GM19025 (cell line): ENCODE data around the gene VPS18.

ENCODE experiments used
- ATAC-seq: cut with Tn5 transposase; IDR thresholded peaks from one replicate; pipeline ENCODE4 v1.9.1; 2021; ENCODE audit warnings: mild to moderate bottlenecking, low read depth, moderate library complexity; ENCODE audit not compliant: unreplicated experiment

The VPS18 gene

DNA sequence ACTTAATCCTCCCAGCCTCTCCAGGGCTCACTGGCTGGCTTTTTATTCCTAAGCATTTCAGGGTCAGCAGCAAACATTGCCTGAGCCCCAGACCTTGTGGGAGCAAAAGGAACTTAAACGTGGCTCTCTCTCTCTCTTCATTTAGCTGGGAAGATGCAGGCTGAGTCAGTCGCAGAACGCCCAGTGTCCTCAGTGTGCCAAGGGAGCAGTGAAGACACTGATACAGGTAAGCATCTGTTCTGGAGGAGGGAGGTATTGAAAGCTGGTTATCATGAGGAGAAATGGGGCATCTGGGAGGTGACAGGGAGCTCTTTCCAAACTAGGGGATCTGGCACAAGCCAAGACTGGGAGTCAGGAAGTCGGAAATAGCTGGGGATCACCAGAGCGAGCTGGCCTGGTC lies 24.6 kb upstream of the VPS18 start:
- no peak for ATAC-seq

DNA sequence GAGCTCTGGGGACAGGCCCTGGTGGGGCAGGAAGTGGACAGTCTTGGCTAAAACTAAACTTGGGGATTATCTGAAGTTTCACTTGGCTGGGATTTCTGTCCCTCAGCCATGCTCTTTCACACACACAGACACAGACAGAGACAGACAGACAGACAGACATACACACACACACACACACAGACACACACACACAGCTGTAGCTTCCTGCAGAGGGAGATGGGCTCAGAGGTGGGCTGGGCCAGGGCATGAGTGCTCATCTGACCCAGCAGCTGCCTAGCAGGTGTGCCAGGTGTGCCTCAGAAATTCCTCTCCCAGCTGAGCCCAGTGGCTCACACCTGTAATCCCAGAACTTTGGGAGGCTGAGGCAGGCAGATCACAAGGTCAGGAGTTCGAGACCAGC lies 23.5 kb upstream of the VPS18 start:
- no peak for ATAC-seq

DNA sequence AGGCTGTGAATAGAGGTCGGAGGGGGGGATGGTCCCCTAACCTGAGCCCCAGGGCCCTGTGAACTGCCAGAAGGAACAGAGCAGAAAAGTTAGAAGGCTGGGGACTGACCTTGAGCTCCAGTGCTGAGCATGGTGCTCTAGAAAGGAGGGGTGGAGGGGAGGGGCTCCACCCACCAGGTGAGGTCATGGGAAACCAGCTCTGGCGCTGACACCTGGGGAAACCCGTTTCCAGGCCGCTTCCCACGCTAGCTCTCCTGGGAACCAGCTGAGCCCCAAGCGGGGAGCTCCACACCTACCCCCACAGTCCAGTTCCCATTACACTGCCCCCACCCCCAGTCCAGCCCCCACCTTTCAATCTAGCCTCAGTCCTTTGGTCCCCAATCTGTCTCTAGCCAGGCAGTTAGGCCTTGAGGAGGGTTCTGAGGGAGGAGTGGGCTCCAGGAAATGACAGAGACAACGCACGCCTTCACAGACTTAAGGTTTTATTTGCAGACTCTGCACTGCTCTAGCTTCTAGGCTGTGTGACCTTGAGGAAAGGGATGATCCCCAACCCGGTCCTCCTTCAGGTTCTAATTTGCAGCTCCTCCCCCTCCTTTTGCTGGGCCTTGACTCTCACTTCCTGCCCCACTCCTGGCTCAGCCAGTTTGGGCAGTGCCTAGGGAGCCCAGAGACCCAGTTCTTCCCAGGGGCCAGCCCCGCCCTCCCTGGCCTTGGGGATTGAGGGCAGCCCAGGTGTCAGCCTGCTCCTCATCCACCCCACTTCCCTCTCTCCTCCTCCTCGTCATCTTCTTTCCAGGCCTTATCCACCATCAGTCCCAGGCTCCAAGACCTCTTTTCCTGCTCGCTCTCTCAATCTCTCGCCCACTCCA lies 22.3 kb upstream of the VPS18 start:
- ATAC-seq = no peak

DNA sequence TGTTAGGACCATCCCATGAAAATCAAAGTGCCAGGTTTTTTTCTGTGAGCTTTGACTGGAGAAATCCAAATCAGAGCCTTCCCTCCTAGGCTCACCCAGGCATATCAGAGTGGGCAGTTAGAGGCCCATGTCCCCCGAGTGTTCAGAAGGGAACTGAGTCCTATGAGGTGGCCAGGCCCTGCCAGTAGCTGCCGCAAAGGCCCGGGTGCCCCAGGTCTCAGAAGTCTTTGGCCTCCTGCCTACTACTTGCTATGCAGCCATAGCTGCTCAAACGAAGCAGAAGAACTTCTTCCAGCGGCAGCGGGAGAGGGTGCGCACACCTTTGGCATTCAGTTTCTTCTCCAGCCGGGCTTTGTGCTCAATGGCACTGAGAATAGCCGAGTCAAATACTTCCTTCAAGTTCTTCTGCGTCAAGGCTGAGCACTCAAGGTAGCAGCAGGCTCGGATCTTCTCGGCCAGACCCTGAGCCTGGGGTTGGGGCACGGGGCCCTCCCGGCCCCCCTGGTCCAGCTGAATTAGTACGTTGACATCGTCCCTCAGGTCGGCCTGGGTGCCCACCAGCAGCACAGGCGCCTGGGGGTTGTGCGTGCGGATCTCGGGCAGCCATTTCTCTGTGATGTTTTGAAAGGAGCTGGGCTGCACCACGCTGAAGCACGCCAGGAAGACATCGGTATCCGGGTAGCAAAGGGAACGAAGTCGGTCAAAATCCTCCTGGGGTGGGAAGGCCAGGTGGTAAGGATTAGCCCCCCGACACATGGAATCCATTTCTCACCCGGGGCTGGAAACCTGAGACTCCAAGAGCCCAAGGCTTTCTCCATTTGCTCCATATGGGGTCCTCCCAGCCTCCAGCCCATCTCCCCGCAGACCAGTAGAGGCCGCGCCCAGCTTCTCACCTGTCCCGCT lies 21.2 kb upstream of the VPS18 start:
- ATAC-seq = no peak

DNA sequence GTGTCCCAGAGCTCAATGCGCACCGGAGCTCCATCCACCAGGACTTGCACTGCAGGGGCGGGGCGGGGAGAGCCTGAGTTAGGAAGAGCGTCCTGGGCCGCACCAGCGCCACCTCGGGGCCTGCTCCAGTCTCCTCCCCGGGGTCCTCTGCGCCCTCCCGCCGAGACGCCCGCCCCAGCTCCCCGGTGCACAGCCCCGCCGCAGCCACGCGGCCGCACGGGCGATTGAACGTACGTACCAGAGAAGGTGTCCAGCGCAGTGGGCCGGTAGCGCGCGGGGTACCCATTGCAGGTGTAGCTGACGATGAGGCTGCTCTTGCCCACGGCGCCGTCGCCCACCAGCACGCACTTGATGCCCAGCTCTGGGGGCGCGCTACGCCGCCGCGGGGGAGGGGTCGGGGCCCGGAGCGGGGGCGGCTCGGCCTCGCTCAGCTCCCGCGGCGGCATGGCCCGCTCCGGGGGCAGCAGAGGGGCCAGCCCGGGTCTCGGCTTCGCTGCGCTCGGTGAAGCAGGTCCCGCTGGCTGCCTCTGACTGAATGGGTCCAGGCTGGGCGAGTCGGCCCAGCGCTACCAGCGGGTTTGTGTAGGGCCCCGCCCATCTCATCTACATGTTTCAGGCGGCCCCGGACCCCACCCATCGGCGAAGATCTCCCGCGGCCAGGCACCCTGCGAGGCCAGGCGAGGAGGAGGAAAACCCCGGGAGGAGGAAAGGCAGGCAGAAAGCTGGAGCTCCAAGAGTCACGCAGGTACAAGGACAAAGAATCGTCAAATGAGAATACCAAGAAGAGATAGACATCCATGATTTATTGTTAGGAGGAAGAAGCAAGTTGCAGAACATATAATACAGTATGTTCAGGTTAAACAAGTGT lies 20.3 kb upstream of the VPS18 start, which contains the start of gene RHOV:
Gene RHOV, minus strand, starts transcription at position 541 of the 868 bp plus-strand sequence. Its CDS starts 95 bp downstream, at position 446.
- ATAC-seq = peak; percentile 65

DNA sequence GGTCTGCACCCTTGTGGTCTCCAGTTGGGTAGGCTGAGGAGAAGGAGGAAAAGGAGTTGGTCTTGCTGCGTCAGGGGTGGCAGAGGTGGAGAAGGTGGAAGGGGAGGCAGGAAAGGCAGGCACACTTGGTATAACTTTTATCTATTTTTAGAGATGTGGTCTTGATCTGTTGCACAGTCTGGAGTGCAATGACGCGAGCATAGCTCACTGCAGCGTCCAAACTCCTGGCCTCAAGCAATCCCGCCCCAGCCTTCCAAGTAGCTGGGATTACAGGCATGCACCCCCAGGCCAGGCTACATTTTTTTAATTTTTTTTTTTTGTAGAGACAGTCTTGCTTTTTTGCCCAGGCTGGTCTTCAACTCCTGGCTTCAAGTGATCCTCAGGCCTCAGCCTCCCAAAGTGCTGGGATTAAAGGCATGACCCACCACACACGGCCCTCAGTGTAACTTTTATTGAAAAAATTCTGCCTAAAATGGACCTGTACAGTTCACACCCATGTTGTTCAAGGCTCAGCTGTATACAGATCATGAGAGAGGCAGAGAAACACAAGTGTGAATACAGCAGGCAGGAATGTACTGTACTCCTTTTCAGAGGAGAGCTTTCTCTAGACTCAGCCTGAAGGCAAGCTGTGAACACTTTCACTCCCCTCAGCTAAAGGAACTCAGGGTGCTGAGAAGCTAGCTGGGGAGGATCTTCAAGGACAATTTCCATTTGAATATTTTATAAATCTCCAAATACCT lies 18.1 kb upstream of the VPS18 start:
- ATAC-seq = no peak

DNA sequence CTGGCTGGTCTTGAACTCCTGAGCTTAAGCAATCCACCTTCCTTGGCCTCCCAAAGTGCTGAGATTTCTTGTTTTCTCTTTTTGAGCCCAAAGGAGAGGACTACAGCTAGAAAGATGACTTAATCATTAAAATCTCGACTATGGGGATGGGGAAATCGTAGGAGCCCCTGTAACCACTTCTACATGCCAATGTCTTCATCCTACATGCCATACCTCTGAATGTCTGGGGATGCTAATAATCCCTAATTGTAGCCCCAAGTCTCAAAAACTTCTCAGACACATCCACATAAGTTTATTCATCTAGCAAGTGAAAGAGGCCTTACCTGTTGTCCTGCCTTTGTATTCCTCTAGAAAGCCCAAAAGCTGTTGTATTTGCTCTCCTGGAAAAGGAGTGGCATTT lies 16.6 kb upstream of the VPS18 start:
- no peak for ATAC-seq

DNA sequence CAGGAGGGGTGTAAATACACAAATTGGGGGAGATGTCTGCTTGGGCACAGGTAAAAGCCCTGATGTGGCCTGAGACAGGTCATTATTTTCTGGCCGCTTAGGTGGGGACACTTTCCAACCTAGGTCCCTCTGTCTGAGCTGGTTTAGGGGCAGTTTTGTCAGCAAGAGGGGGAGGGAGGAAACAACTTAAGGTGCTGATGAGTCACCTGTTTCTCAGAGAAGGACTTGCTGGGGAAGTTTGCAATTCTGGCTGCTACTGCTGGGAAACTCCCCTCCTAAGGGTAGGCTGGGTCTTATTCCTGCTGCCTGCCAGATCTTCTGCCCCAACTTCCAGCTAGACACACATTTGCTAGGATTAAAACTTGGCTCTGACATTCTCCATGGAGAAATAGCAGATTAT lies 15.5 kb upstream of the VPS18 start:
- ATAC-seq = no peak

DNA sequence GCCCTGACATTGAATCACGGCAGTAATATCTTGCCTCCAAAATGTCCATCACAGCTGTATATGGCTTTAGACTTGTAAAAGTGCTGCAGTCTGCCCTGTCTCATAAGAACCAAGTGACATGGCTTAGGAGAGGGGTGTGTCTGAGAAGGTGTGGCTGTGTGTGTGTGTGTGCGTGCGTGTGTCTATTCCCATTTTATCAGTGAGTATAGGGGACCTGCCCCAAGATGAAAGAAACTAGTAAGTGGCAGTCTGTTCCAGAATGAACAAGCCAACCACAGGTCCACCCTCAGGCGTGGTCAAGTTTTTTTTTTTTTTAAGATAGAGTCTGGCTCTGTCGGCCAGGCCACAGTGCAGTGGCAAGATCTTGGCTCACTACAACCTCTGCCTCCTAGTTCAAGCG lies 14.6 kb upstream of the VPS18 start:
- no peak for ATAC-seq

DNA sequence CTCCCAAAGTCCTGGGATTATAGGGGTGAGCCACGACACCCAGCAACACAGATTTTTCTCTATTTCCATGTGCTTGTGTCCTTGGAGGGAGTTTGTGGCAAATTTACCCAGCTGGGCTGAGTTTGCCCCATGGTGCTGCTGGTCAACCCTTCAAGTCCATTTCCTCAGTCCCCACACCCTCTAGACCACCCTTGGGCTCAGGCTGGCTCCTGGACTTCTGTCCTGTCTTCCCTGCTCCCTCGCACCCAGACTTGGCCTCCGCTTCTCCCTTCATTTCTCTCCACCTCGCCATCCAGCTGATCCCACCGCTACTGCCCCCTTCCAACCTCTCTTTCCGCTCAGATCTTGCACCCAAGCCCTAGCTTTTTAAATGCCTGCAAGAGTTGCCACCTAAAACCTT lies 12.9 kb upstream of the VPS18 start:
- ATAC-seq = no peak

DNA sequence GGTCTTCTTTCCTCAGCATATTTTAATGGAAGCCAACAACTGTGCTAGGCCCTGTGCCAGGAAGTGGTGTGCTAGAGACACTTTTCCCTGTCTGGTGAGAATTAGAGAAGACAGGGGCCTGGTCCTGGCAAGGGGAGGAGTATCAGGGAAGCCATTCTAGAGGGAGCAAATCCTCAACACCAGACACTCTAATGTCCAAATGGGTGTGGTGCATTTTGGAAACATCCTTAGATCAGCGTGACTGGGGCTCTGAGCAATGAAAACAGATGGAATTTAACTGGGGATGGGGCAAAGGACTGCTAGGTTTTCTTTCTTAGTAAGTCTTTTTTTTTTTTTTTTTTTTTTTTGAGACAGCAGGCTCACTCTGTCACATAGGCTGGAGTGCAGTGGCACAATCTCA lies 7.7 kb upstream of the VPS18 start:
- no peak for ATAC-seq

DNA sequence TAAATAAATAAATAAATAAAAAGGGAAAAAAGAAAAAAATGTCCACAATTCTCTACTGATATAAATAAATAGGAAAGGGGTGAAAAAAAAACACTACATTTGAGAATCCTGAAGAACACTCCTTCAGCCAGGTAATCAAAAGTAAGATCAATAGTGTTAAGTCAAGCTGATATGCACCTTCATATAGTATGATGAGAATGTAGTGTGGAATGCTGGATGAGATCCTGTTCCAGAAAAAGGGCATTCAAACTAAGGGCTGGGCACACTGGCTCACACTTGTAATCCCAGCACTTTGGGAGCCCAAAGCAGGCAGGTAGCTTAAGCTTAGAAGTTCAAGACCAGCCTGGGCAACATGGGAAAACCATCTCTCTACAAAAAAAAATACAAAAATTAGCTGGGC lies 5.1 kb upstream of the VPS18 start:
- ATAC-seq = no peak

DNA sequence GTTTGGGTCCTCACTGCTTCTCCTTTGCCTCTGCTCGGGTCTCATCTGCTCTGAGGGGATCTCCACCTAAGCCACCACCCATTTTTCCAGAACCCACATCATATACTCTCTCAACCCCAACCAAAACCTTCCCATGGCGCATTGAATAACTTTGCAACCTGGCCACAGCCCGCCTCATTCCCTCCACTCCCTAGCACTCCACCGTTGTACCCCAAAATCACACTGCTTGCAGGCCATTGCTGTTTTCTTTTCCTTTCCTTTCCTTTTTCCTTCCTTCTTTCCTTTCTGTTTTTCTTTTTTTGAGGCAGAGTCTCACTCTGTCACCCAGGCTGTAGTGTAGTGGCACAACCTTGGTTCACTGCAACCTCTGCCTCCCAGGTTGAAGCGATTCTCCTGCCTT lies 3.1 kb upstream of the VPS18 start:
- no peak for ATAC-seq

DNA sequence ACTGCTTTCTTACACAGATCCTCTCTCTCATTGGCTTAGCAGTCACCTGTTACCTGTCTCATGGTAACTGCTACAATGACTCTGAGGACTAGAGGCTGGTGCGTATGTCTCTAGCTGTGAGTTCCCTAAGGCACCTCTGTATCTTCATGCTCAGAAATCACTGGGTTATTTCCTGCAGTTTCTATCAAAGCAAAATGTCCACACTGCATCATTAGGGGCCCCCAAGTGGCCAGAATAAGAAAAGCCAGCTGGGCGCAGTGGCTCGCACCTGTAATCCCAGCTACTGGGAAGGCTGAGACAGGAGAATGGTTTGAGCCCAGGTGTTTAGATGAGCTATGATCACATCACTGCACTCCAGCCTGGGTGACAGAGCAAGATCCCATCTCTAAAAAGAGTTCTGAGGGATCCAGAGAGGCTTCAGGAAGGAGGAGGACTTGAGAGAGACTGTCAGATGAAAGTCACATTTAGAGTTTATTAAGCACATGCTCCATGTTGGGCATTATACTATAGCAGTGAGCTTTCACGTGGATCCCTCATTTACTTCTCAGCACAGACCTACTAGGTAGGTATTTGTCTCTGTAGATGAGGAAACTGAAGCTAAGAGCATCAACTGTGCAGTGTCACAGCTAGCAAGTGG lies 2.3 kb upstream of the VPS18 start:
- no peak for ATAC-seq

DNA sequence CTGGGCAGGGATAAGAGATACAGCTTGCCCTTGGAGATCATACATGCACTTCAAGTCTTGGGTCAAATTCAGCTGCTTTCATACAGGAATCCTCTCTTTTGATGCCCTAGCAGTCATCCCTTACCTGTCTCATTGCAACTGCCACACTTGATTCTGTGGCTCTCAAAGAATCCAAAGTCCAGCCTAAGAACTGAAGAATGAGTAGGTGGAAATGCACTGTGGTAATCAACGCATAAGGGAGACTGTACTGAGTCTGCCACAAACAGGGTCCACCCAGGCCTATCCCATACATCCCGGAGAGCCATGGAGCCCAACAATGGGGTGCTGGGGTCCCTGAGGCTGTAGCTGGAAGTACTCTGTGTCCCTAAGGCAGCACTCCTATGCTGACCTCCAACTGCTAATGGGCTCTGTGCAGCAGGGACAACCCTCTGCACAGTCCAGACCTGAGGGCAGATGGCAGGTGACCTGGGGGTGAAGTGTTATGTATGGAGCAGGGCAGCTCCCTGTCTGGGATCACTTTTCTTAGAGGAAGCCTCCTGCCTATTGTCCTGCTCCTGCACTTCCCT lies 1.7 kb upstream of the VPS18 start:
- ATAC-seq = no peak

DNA sequence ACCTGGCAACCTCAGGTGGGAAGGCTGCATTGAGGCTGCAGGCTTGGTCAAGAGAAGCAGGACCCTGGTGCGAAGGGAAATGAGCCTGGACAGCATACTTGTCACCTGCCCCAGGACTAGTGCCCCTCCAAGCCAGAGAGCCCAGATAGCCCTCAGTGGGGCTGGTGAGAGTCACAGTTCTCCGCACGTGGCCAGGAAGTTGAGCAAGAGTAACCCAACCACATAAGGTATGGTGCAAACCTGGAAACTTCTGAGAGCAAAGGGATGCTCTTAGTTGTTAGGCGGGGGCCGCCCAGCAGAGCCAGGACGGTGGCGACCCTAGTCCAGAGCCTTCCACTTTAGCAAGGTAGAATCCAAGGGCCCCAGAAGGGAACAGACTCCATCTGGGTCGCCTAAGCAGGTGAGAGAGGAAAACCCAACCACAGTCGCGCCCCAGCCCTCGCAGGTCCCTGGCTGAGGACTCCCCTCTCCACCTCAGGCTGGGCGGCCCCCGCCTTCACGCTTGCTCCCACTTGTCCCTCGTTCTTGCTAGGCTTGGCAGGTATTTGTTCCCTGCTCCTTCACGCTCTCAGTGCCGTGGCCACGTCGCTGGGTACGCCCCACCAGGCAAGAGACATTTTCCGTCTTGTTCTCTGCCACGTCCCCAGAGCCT lies 1.1 kb upstream of the VPS18 start:
- ATAC-seq = no peak

DNA sequence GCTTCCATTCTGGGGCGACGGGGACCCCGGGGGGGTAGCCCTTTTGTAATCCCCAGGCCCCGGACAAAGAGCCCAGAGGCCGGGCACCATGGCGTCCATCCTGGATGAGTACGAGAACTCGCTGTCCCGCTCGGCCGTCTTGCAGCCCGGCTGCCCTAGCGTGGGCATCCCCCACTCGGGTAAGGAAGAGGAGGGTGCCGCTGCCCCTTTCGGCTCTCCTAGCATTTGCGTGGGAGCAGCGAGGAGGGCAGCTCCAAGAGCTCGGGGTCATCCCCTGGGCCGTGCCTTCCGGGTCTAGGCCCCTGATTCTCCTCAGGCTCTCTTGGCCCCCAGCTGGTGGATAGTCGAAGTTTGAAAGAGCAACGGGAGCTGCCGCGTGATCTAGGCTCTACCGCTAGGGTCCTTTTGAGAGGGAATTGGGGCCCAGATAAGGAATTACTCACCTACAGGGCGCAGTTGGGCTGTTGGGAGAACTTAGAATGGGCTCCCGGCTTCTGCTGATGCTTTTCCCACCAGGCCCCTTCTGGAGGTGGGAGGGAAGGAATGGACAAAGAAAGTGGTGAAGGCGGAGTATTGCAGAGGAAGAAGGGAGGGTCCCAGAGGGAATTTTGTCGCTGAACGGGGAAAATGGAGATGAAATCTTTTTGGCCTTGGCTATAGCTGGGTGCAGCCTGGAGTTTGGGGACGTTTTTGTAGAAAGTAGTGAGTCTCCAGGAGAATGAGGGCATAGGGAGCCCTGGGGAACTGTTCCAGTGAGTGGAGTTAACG lies 615 bp downstream of the VPS18 start:
- peak; percentile 21 for ATAC-seq
